Measurements from ENCODE around the gene MTFR1L.

The MTFR1L gene

GRCh38 chr1:25819491-25820246 lies at the start of gene MTFR1L:
TSS of gene MTFR1L (plus strand) at chr1:25819954. CDS start at chr1:25823105, 3,151 bp downstream.
- DNase-seq = peak; percentile 86

- DNase-seq = no peak
Measured at GRCh38 chr1:25770541-25771220, 49.1 kb upstream of the MTFR1L start.

GRCh38 chr1:25771221-25772114 lies 48.3 kb upstream of the MTFR1L start:
- peak; percentile 34 for DNase-seq

GRCh38 chr1:25772164-25772563 lies 47.6 kb upstream of the MTFR1L start:
- DNase-seq = no peak

- no peak for DNase-seq
Measured at GRCh38 chr1:25772692-25773245, 47.0 kb upstream of the MTFR1L start.

GRCh38 chr1:25773441-25774125 lies 46.2 kb upstream of the MTFR1L start:
- no peak for DNase-seq

- DNase-seq = no peak
Measured at GRCh38 chr1:25774206-25774803, 45.4 kb upstream of the MTFR1L start.

- peak; percentile 85 for DNase-seq
Measured at GRCh38 chr1:25774921-25775771, 44.6 kb upstream of the MTFR1L start.

- no peak for DNase-seq
Measured at GRCh38 chr1:25779388-25779787, 40.4 kb upstream of the MTFR1L start.

- DNase-seq = no peak
Measured at GRCh38 chr1:25779894-25780293, 39.9 kb upstream of the MTFR1L start.

- DNase-seq = no peak
Measured at GRCh38 chr1:25780318-25781129, 39.2 kb upstream of the MTFR1L start.

- no peak for DNase-seq
Measured at GRCh38 chr1:25781130-25781433, 38.7 kb upstream of the MTFR1L start.

- DNase-seq = no peak
Measured at GRCh38 chr1:25782608-25783201, 37.0 kb upstream of the MTFR1L start.

- DNase-seq = no peak
Measured at GRCh38 chr1:25784575-25785051, 35.1 kb upstream of the MTFR1L start.

GRCh38 chr1:25785333-25786067 lies 34.3 kb upstream of the MTFR1L start:
- DNase-seq = no peak

- DNase-seq = no peak
Measured at GRCh38 chr1:25786887-25787759, 32.6 kb upstream of the MTFR1L start.

- DNase-seq = no peak
Measured at GRCh38 chr1:25787760-25788166, 32.0 kb upstream of the MTFR1L start.

- no peak for DNase-seq
Measured at GRCh38 chr1:25790472-25790871, 29.3 kb upstream of the MTFR1L start.
